Suprapubic skin (tissue), 3 donors: ENCODE results near the gene FN3K.

Experiments used
- CTCF ChIP-seq, 2 donors: fragments of 200-600 bp in 1 of 2; fragments of 450-650 bp in 1 of 2; sonication (generic) in 1 of 2; IDR thresholded peaks; one replicate each; pipeline ENCODE4 v1.5.1; 2016 to 2019; ENCODE audit warnings: antibody characterized with exemption in 2 of 2, mild to moderate bottlenecking in 1 of 2, moderate library complexity in 1 of 2
- EP300 ChIP-seq: sonication (generic); formaldehyde crosslinking; IDR thresholded peaks from one replicate; pipeline ENCODE4 v1.6.1; 2017; ENCODE audit warnings: antibody characterized with exemption
- POLR2A ChIP-seq, 2 donors: fragments of 450-650 bp; IDR thresholded peaks; one replicate each; pipeline ENCODE4 v1.6.1; 2017; ENCODE audit warnings: antibody characterized with exemption in 2 of 2, mild to moderate bottlenecking in 2 of 2, moderate library complexity in 2 of 2

GRCh38 chr17:82767041-82767754 is 31.8 kb downstream of the FN3K start:
- peak in 1 of 2 donors; percentile 50 for TF ChIP-seq CTCF (IDR thresholded peaks at IDR 0.05)
- no peak for TF ChIP-seq POLR2A (IDR thresholded peaks at IDR 0.05)
- TF ChIP-seq EP300: no peak
